ENCODE data around the gene ROGDI. TPM values are rescaled to one million over a fixed set of nuclear protein-coding genes. Genes with fewer than 3 reads are reported as not detected.

ROGDI gene
- total and polyA plus RNA-seq, 3 donors from 2014 or later, result 27.3 to 37.0 (median 30.0) TPM

DNA sequence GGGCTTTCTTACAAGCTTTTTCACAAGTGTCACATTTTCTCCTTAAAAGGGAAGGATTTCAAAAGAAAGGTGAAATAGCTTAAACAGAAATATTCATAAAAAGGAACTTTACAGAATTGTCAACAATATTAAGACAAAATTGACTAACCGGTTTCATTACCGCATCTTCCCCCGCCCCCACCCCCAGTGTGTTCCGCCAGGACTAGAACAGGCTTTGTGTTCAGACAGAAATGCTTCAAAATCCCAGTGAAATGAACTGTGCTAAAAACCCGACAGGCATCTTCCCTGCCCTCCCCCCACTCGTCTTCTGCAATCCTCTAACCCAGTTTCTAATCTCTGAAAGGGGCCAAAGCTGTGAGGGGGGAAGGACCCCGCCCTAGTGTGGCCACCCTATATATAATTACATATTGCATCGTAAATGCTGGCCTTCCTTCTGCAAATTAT, 990 bp upstream of the ROGDI start:
- no peak for TF ChIP-seq POLR2A (IDR thresholded peaks at IDR 0.05)
- TF ChIP-seq, protein P1, sequence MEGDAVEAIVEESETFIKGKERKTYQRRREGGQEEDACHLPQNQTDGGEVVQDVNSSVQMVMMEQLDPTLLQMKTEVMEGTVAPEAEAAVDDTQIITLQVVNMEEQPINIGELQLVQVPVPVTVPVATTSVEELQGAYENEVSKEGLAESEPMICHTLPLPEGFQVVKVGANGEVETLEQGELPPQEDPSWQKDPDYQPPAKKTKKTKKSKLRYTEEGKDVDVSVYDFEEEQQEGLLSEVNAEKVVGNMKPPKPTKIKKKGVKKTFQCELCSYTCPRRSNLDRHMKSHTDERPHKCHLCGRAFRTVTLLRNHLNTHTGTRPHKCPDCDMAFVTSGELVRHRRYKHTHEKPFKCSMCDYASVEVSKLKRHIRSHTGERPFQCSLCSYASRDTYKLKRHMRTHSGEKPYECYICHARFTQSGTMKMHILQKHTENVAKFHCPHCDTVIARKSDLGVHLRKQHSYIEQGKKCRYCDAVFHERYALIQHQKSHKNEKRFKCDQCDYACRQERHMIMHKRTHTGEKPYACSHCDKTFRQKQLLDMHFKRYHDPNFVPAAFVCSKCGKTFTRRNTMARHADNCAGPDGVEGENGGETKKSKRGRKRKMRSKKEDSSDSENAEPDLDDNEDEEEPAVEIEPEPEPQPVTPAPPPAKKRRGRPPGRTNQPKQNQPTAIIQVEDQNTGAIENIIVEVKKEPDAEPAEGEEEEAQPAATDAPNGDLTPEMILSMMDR (IDR thresholded peaks at IDR 0.05), result no peak

GRCh38 chr16:4802659-4803287, 340 bp upstream of the ROGDI start:
- no peak for TF ChIP-seq POLR2A (IDR thresholded peaks at IDR 0.05)
- TF ChIP-seq, protein P1 (IDR thresholded peaks at IDR 0.05), result peak in 1 of 3 experiments; percentile 38
- no peaks in the 10 kb centered on the region for H3K9me3 ChIP-seq
- H3K27ac ChIP-seq, result peak overlapping the region; percentile 88 to 93
- no peaks in the 10 kb centered on the region for H3K36me3 ChIP-seq (ENCODE audit: low read depth, missing control alignments)
- WGBS, 2 donors, result 0% methylated on average over 16 to 31 of the region's 59 CpGs
- no peaks in the 10 kb centered on the region for H3K27me3 ChIP-seq
- peaks cover 12% of the 10 kb centered on the region for H3K4me1 ChIP-seq
- H3K4me3 ChIP-seq, result peak overlapping the region; percentile 77 to 80
- intact Hi-C loops (cut with DNase I; ENCODE audit: low total_unique reads), result no loop called here
- DNase-seq, result peak; percentile 96

More for the DNA sequence above, 990 bp upstream of the ROGDI start:
- Histone ChIP-seq H3K4me1 (peaks cover 12% of the 10 kb centered on the region), H3K4me3 (peak overlapping the region; percentile 77 to 80), H3K27ac (peak overlapping the region in 1 of 2 donors; percentile 88), H3K9me3 (no peaks in the 10 kb centered on the region), H3K36me3 (ENCODE audit: low read depth, missing control alignments) (no peaks in the 10 kb centered on the region), H3K27me3 (no peaks in the 10 kb centered on the region)
- intact Hi-C loops (cut with DNase I; ENCODE audit: low total_unique reads), result no loop called here
- 37 to 38% methylated on average over 8 of the region's 8 CpGs for WGBS, 2 donors
- no peak for DNase-seq

GRCh38 chr16:4801051-4801961, 1.1 kb downstream of the ROGDI start:
- WGBS, 2 donors, result 45 to 55% methylated on average over 21 to 29 of the region's 29 CpGs
- intact Hi-C loops (cut with DNase I; ENCODE audit: low total_unique reads), result no loop called here
- Histone ChIP-seq H3K27me3 (no peaks in the 10 kb centered on the region), H3K9me3 (no peaks in the 10 kb centered on the region), H3K27ac (peak overlapping the region; percentile 50 to 88), H3K4me1 (peaks cover 12% of the 10 kb centered on the region), H3K36me3 (ENCODE audit: low read depth, missing control alignments) (no peaks in the 10 kb centered on the region), H3K4me3 (peak overlapping the region; percentile 77 to 80)
- TF ChIP-seq, protein P1 (IDR thresholded peaks at IDR 0.05), result no peak
- TF ChIP-seq POLR2A (IDR thresholded peaks at IDR 0.05), result no peak
- no peak for DNase-seq

DNA sequence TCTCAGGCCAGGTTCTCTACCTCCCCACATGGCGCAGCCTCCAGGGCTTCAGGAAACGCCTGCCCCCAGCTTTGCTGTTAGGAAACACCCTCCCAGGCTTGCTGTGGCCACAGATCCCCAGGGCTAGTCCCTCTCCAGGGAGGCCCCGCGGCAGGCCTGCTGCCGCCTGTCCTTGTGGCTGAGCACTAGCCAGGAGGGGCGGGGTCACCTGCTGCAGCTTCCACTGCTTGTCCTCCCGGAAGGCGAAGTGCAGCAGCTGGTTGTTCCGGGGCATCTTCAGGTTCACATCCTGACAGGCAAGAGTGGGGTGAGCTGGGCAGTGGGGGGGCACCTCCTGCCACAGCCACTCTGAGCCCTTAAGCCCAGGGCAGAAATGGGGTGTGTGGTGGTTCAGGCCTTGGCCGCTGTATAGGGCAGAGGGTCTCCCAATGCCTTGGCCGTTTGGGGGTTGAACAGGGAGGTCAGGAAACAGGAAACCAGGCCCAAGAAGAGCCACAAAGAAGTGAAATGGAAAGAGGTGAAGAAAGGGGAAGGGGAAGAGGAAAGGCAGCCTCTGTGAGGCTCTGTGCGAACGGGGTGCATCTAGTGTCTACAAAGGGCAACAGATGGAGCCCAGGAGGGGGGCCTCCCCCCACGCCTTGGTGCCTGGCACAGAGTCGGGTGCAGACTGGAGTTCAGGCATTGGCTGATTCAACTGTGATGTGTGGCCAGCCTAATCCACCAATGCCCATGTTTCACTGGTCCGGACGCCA, 2.0 kb downstream of the ROGDI start:
- Histone ChIP-seq H3K27me3 (no peaks in the 10 kb centered on the region), H3K9me3 (no peaks in the 10 kb centered on the region), H3K36me3 (ENCODE audit: low read depth, missing control alignments) (no peaks in the 10 kb centered on the region), H3K4me3 (no peak overlapping the region), H3K27ac (no peak overlapping the region), H3K4me1 (peaks cover 12% of the 10 kb centered on the region)
- TF ChIP-seq, protein P1 (IDR thresholded peaks at IDR 0.05), result no peak
- no peak for TF ChIP-seq POLR2A (IDR thresholded peaks at IDR 0.05)
- peak; percentile 50 for DNase-seq
- intact Hi-C loops (cut with DNase I; ENCODE audit: low total_unique reads), result no loop called here
- 80 to 86% methylated on average over 8 to 17 of the region's 17 CpGs for WGBS, 2 donors
